Measurements from ENCODE around the gene MAN1B1. TPM values are rescaled to one million over a fixed set of nuclear protein-coding genes. Genes with fewer than 3 reads are reported as not detected.
"Not testable (repeated sequence)": the region's sequence is repeated elsewhere in the genome, so short reads cannot be mapped to it uniquely, and the experiment has no call there.

The MAN1B1 gene
- total RNA-seq, 1 experiment from 2014 or later = 51.8 TPM

DNA sequence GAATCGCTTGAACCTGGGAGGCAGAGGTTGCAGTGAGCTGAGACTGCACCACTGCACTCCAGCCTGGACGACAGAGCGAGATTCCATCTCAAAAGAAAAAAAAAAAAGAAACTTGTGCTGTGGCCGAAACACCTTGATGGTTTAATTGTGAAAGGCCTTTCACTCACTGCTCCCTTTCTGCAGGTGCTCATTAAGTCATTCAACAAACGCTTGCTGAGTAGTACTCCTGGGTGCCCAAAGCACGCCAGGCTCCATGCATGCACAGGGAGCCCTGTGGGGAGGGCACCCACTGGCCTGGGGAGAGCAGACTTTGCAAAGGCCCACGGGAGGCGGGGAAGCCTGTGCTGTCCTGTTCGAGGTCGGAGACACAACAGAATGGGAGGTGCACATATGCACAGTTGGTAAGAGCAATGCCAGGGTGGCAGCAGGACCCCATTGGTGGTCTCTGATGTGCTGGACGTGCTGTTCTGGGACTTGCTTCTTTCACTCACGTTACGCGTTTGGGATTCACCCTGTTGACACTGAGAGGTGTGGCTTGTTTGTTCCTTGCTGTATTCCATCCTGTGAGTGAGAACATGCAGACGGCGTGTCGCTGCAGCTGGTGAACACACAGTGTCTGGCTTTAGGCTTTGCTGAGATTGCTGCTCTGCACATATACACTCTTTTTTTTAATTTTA lies 29.9 kb upstream of the MAN1B1 start:
- H3K4me3 ChIP-seq = no peak overlapping the region
- H3K4me1 ChIP-seq (replicated peaks) = no peaks in the 10 kb centered on the region
- H3K27ac ChIP-seq = no peak overlapping the region
- H3K36me3 ChIP-seq = no peaks in the 10 kb centered on the region
- no peak for DNase-seq (ENCODE audit: low read depth in 1 of 2, low spot score in 2 of 2)
- peaks cover 51% of the 10 kb centered on the region for H3K27me3 ChIP-seq (replicated peaks)
- H3K9me3 ChIP-seq (replicated peaks) = no peaks in the 10 kb centered on the region

DNA sequence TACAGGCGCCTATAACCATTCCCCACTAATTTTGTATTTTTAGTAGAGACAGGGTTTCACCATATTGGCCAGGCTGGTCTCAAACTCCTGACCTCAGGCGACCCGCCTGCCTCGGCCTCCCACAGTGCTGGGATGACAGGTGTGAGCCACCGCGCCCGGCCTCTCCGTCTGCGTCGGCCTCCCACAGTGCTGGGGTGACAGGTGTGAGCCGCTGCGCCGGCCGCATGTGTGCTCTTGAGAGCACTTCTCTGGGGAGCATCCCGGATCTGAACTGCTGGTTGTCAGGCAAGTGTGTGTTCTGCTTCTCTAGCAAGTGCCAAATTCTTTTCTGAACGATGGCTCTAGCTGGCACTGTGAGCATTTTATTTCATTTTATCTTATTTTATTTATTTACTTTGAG lies 29.2 kb upstream of the MAN1B1 start:
- Histone ChIP-seq H3K27me3 (replicated peaks) (peaks cover 49% of the 10 kb centered on the region), H3K27ac (no peak overlapping the region), H3K36me3 (no peaks in the 10 kb centered on the region), H3K4me3 (no peak overlapping the region), H3K4me1 (replicated peaks) (no peaks in the 10 kb centered on the region), H3K9me3 (replicated peaks) (no peaks in the 10 kb centered on the region)
- DNase-seq (ENCODE audit: low read depth in 1 of 2, low spot score in 2 of 2) = no peak

DNA sequence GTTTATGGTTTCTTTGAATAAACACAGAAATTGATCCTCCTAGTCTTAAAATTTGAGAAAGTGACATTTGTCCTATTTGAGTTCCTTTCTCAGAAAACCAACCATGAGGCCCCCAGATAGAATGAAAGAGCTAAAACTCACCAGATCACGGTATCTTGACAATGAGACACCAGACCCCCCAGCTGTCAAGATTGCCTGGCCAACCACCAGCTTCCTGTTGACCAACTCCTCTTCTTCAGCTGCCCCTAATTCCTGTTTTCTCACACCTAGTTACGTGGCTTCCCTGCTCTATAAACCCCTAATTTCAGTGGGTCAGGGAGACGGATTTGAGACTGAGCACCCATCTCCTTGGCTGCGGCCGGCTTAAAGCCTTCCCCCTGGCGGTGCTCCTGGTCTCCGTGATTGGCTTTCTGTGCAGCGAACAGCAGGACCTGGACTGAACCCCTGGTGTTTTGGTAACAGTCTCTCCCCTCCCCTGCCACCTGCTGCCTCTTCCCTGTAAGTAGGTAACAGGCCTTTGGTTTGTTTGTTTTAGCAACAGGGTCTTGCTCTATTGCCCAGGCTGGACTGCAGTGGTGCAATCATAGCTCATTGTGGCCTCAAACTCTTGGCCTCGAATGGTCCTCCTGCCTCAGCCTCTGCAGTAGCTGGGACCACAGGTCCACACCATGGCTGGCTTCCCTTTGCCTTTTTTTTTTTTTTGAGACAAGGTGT lies 28.1 kb upstream of the MAN1B1 start:
- no peak overlapping the region for H3K27ac ChIP-seq
- H3K36me3 ChIP-seq = no peaks in the 10 kb centered on the region
- H3K27me3 ChIP-seq (replicated peaks) = peaks cover 41% of the 10 kb centered on the region
- H3K9me3 ChIP-seq (replicated peaks) = no peaks in the 10 kb centered on the region
- H3K4me1 ChIP-seq (replicated peaks) = no peaks in the 10 kb centered on the region
- DNase-seq (ENCODE audit: low read depth in 1 of 2, low spot score in 2 of 2) = no peak
- no peak overlapping the region for H3K4me3 ChIP-seq

DNA sequence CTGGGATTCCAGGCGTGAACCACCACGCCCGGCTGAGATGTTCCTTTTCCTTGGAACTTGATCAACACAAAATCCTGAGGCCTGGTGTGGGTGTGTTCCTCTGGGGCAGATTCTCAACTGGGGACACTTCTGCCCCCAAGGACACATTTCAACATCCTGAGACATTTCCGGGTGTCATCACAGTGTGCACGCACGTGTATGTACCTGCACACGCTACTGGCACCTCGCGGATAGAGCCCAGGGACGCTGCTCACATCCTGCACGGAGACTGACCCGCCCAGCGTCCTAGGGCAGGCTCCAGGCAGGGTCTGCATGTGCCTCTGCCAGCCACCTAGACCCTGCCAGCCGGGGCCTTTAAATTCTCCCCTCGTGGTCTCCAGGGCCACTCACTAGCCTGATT lies 24.4 kb upstream of the MAN1B1 start:
- peaks cover 3% of the 10 kb centered on the region; the same call in 1 of the 2 replicates for H3K4me1 ChIP-seq (replicated peaks)
- peaks cover 4% of the 10 kb centered on the region; the same call in 1 of the 2 replicates for H3K36me3 ChIP-seq
- H3K9me3 ChIP-seq (replicated peaks) = no peaks in the 10 kb centered on the region
- no peak for DNase-seq (ENCODE audit: low read depth in 1 of 2, low spot score in 2 of 2)
- no peak overlapping the region for H3K27ac ChIP-seq
- H3K4me3 ChIP-seq = no peak overlapping the region
- H3K27me3 ChIP-seq (replicated peaks) = peaks cover 13% of the 10 kb centered on the region

DNA sequence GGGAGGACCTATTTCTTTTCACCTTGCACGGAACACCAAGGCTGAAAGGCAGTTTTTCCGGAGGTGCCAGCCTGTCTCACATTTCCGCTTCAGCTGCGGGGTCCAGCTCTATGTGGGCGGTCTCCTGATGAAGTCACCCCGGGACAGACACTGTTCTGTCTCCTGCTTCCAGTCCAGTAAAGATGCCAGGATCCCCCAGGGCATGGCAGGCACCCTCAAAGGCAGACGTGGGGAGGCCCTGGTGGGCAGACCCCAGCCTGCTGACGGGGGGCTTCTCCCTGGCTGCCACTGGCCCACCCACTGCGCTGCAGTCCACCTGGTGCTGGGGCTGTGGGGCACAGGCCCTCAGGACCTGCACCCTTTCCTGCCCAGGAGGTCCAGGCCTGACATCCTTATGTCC lies 24.0 kb upstream of the MAN1B1 start:
- not testable (repeated sequence) for H3K36me3 ChIP-seq; H3K4me3 ChIP-seq; H3K27me3 ChIP-seq (replicated peaks); H3K9me3 ChIP-seq (replicated peaks); DNase-seq (ENCODE audit: low read depth in 1 of 2, low spot score in 2 of 2); H3K4me1 ChIP-seq (replicated peaks); H3K27ac ChIP-seq

DNA sequence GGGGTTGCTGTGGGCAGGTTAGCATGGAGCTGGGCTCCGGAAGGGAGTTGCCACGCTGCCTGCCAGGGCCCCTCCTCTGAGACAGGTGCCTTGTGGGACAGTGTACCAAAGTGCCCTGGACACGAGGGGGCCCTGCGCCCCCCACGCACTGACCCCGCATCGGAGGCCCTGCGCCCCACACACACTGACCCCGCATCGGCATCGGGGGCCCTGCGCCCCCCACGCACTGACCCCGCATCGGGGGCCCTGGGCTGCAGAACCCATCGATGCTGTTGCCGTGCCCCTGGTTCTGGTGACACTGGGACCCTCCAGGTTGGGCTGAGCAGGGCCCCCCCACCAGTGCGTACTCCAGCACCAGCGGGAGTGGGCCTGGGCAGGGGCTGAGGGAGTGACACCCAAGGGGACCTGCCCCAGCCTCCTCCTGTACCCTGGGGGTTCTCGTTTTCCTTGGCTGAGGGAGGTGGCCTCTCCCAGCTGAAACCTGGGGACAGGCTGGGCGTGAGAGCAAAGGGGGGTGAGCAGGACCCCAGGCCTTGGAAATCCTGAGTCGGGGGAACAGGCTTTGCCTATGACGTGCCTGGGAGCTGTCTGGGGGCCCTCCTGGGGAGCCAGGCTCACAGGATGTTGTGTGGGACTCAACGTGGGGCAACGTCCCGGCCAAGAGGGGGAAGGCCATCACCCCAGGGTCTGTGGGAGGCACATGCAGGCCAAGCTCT lies 23.3 kb upstream of the MAN1B1 start:
- H3K4me1 ChIP-seq (replicated peaks) = peaks cover 3% of the 10 kb centered on the region; the same call in 1 of the 2 replicates
- DNase-seq (ENCODE audit: low read depth in 1 of 2, low spot score in 2 of 2) = no peak
- H3K36me3 ChIP-seq = peaks cover 7% of the 10 kb centered on the region; the same call in 1 of the 2 replicates
- no peak overlapping the region for H3K27ac ChIP-seq
- peaks cover 2% of the 10 kb centered on the region; the same call in 1 of the 2 replicates for H3K27me3 ChIP-seq (replicated peaks)
- H3K9me3 ChIP-seq (replicated peaks) = no peaks in the 10 kb centered on the region
- no peak overlapping the region for H3K4me3 ChIP-seq

DNA sequence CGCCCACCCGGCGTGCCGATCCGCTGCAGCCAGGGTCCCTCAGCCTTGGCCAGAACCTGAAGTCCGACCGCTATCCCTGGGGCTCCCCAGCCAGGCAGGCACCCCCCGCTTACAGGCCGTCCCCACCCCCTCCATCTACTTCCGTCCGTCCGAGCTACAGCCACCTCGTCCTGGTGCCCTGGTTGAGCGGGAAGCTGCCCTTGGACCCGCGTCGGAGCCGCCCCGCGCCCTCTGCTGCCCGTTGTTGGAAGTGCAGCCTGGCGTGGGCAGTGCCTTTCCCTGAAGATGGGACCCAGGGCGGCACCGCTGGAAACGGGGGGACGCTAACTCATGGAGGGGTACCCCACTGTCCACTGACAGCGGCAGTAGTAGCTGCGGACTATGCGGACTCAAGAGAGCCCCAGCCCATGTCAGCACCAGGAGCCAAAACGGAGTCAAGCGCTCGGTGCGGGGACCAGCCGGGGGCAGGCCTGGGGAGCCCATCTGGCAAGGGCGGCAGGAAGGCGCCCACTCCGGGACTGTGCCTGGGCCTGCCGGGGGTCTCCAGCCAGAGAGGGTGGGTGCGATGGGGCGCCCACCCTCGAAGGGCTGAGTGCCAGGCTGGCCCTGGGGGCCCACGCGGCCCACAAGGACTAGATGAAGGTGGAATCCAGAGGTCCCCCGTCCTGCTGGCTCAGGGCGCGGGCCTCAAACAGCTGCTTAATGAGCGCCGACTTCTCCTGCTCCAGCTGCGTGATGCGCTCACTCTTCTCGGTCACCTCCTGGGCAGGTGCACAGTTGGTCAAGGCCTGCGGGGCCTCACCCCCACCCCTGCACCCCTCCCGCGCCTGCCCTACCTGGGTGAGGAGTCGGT lies 22.5 kb upstream of the MAN1B1 start:
- DNase-seq (ENCODE audit: low read depth in 1 of 2, low spot score in 2 of 2) = no peak
- Histone ChIP-seq H3K27me3 (replicated peaks) (no peaks in the 10 kb centered on the region), H3K27ac (no peak overlapping the region), H3K36me3 (peaks cover 7% of the 10 kb centered on the region; the same call in 1 of the 2 replicates), H3K4me1 (replicated peaks) (peaks cover 9% of the 10 kb centered on the region), H3K9me3 (replicated peaks) (no peaks in the 10 kb centered on the region), H3K4me3 (no peak overlapping the region)

DNA sequence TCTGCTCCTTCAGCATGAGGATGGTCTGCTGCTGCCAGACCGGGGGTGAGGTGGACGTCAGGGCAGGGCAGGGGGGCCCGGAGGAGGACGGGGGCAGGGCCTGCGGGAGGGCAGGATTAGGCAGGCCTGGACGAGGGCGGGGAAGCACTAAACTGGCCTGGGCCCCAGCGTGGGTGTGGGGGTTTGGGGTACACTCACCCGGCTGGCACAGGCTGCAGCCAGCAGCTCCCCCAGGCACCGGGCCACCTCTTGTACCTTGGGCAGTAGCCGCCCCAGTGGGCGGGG lies 22.0 kb upstream of the MAN1B1 start:
- DNase-seq (ENCODE audit: low read depth in 1 of 2, low spot score in 2 of 2) = no peak
- Histone ChIP-seq H3K27ac (no peak overlapping the region), H3K27me3 (replicated peaks) (no peaks in the 10 kb centered on the region), H3K4me1 (replicated peaks) (peaks cover 15% of the 10 kb centered on the region), H3K9me3 (replicated peaks) (no peaks in the 10 kb centered on the region), H3K36me3 (peaks cover 7% of the 10 kb centered on the region; the same call in 1 of the 2 replicates), H3K4me3 (no peak overlapping the region)

DNA sequence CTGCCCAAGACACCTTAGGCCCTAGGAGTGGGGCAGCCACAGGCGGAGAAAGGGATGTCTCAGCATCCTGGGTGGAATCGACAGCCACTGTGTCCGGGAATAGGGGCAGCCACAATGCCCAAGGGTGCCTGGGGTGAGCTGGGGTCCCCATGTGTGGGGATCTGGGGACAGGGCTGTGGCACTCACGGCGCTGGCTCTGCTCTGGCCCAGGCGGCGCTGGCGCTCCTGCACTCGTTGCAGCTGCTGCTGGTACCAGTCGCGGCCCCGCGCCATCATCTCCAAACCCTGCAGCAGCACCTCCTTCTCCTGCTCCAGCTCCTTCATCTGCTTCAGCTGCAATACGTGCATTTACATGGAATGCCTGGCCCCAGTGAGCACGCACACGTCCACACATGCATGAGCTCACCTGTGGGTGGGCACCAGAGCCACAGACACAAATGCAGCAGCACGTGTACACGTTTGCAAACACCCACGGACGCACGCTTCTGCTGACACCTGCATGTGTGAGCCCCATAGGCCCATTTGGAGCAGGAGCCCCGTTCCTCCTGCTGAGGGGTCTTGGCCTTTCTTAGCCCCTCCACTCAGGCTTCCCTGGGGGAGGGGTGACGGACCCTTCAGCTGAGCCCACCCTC lies 21.3 kb upstream of the MAN1B1 start:
- Histone ChIP-seq H3K36me3 (peaks cover 11% of the 10 kb centered on the region; the same call in 1 of the 2 replicates), H3K4me3 (no peak overlapping the region), H3K27me3 (replicated peaks) (no peaks in the 10 kb centered on the region), H3K4me1 (replicated peaks) (peaks cover 21% of the 10 kb centered on the region), H3K27ac (no peak overlapping the region), H3K9me3 (replicated peaks) (0 out of 2 replicates have a peak, but pooled peaks cover 3% of the 10 kb centered on the region)
- DNase-seq (ENCODE audit: low read depth in 1 of 2, low spot score in 2 of 2) = no peak

DNA sequence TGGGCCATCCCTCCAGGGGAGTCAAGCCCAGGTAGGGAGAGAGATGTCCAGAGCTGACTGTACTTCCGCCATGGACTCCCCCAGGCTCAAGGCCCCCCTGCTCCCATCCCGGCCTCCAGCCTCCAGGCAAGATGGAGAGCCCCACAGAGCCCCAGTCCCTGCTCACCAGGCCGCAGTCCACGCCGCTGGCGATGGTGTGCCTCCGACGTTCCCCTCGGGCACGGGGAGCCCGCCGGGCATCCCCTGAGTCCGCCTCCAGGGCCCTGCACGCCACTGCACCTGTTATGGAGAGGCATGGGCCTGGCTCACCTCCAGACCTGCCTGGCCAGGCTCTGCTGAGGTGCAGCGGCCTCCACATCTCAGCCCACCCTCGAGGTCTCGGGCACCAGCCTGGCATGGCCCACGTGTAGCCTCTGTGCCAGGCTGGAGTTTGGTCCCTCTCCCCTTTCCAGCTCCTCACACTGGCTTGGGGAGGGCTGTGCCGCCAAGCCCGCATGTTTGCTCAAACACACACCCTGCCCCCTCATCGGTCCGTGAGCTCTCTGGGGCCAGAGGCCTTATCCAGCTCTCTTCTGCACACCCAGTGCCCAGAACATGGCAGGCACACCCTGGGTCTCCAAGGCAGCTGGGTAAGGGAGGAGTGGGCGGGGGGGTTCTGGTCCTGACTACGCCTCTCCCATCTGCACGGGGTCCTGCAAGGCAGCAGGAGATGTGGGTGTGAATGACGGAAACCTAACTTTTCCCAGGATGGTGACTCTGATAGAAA lies 20.5 kb upstream of the MAN1B1 start:
- H3K27ac ChIP-seq = no peak overlapping the region
- 0 out of 2 replicates have a peak, but pooled peaks cover 3% of the 10 kb centered on the region for H3K9me3 ChIP-seq (replicated peaks)
- peaks cover 11% of the 10 kb centered on the region; the same call in 1 of the 2 replicates for H3K36me3 ChIP-seq
- H3K27me3 ChIP-seq (replicated peaks) = no peaks in the 10 kb centered on the region
- no peak overlapping the region for H3K4me3 ChIP-seq
- peaks cover 29% of the 10 kb centered on the region for H3K4me1 ChIP-seq (replicated peaks)
- DNase-seq (ENCODE audit: low read depth in 1 of 2, low spot score in 2 of 2) = no peak

DNA sequence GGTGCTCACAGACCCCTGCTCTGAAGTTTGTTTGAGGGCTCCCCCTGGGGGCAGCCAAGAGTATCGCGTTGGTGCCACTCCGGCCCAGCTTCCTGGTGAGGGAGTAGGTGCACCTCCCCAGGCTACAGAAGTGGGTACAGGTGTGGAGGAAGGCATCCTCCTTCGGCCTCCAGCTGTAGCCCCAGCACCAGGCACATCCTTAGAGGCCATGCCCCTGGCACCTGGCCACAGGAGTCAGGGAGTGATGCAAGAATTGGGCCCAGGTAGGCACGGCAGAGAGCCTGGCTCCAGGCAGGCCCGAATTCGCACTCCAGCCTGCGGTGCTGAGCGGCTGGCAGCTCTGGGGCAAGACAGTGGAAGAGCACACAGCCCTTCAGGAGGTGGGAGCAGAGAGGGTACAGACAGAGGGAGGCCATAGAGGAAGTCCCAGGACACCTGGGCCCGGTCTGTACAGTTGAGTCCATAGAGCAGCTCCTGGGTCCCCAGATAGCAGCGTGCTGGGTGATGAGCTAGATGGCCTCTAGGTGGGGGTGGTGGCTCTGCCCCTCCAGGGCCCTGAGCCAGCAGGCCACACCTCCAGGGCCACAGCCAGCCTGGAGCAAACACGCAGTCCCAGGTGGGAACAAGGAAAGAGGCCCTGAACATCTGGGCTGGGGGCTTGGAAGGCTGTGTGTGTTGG lies 18.8 kb upstream of the MAN1B1 start:
- DNase-seq (ENCODE audit: low read depth in 1 of 2, low spot score in 2 of 2) = peak; percentile 60 to 70
- Histone ChIP-seq H3K27ac (no peak overlapping the region), H3K4me1 (replicated peaks) (peaks cover 29% of the 10 kb centered on the region), H3K27me3 (replicated peaks) (no peaks in the 10 kb centered on the region), H3K4me3 (no peak overlapping the region), H3K9me3 (replicated peaks) (0 out of 2 replicates have a peak, but pooled peaks cover 3% of the 10 kb centered on the region), H3K36me3 (peaks cover 11% of the 10 kb centered on the region; the same call in 1 of the 2 replicates)
